ENCODE results near the gene COL5A1.

Gene COL5A1

GRCh38 chr9:134823623-134824022, 182.0 kb downstream of the COL5A1 start:
- DNase-seq (ENCODE audit: low read depth), result no peak
- no peak overlapping the region for H3K4me3 ChIP-seq (ENCODE audit: control insufficient read depth, low read depth, low read length)
- TF ChIP-seq CTCF (conservative IDR thresholded peaks at IDR 0.05; ENCODE audit: control insufficient read depth, insufficient read depth, low read depth, low read length), result no peak

GRCh38 chr9:134824583-134824982, 183.0 kb downstream of the COL5A1 start:
- no peak overlapping the region for H3K4me3 ChIP-seq (ENCODE audit: control insufficient read depth, low read depth, low read length)
- DNase-seq (ENCODE audit: low read depth), result no peak
- no peak for TF ChIP-seq CTCF (conservative IDR thresholded peaks at IDR 0.05; ENCODE audit: control insufficient read depth, insufficient read depth, low read depth, low read length)

- H3K4me3 ChIP-seq (ENCODE audit: control insufficient read depth, low read depth, low read length), result no peak overlapping the region
- no peak for TF ChIP-seq CTCF (conservative IDR thresholded peaks at IDR 0.05; ENCODE audit: control insufficient read depth, insufficient read depth, low read depth, low read length)
- no peak for DNase-seq (ENCODE audit: low read depth)
These were observed 183.4 kb downstream of the COL5A1 start for GRCh38 chr9:134825025-134825424.

GRCh38 chr9:134826336-134827285, 185.0 kb downstream of the COL5A1 start:
- TF ChIP-seq CTCF (conservative IDR thresholded peaks at IDR 0.05; ENCODE audit: control insufficient read depth, insufficient read depth, low read depth, low read length), result no peak
- DNase-seq (ENCODE audit: low read depth), result no peak
- H3K4me3 ChIP-seq (ENCODE audit: control insufficient read depth, low read depth, low read length), result no peak overlapping the region

- TF ChIP-seq CTCF (conservative IDR thresholded peaks at IDR 0.05; ENCODE audit: control insufficient read depth, insufficient read depth, low read depth, low read length), result no peak
- H3K4me3 ChIP-seq (ENCODE audit: control insufficient read depth, low read depth, low read length), result no peak overlapping the region
- no peak for DNase-seq (ENCODE audit: low read depth)
These were observed 186.0 kb downstream of the COL5A1 start for GRCh38 chr9:134827559-134827958.

- no peak for DNase-seq (ENCODE audit: low read depth)
- no peak for TF ChIP-seq CTCF (conservative IDR thresholded peaks at IDR 0.05; ENCODE audit: control insufficient read depth, insufficient read depth, low read depth, low read length)
- no peak overlapping the region for H3K4me3 ChIP-seq (ENCODE audit: control insufficient read depth, low read depth, low read length)
These were observed 186.4 kb downstream of the COL5A1 start for GRCh38 chr9:134827993-134828392.
